GM18498 (cell line): ENCODE data around the gene PLXDC2.
"Not testable (repeated sequence)": the region's sequence is repeated elsewhere in the genome, so short reads cannot be mapped to it uniquely, and the experiment has no call there.

Source experiments
- ATAC-seq: cut with Tn5 transposase; IDR thresholded peaks from one replicate; pipeline ENCODE4 v1.9.1; 2021; ENCODE audit warnings: mild to moderate bottlenecking, moderate library complexity; ENCODE audit not compliant: unreplicated experiment

PLXDC2 gene

DNA sequence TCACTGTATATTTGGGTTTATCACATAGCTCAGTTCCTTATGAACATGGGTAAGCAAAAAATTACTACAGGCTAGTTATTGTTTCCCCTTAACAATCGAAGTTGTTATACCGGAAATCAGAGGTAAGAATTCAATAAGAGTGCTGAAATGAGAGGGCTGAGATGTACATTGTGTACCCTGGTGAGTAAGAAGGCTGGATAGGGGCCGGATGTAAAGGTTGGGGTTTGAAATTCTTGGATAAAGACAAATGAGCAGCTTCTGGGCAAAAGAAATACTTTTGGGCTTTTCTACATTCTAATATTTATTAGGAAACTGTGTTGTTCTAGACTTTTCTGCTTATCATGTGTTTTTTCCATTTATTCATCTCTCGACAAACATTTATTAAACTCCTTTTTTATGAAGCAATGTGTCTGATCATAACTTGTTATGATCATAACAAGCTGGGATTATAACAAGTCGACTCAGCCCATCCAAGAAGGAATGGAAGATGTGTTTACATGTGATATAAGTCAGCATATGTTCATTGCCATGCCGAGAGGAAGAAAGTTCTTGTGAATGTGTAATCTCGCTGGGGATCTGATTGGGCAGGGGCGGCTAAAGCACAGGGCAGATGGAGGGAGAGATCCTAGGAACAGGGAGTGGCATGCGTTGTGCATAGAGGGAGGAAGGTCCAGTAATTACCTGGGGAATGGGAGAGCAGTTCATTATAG lies 155.3 kb downstream of the PLXDC2 start:
- no peak for ATAC-seq

DNA sequence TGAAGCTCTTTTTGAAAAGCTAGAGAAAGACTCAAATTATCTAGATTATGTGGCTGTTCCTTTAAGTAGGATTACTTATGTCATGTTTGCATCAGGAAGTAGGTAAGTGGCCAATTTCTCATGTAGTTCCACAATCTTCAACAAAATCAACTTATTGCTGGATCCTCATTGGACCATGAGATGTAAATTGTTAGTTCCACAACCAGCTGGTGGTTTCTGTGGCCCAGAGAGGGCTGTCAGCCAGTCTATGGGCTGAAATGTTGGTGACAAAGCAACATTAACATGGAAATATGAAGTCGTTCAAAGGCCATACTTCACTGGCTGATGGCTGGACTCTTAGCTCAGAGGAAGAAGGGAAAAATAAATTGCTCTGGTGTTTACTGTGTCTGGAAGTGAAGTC lies 157.9 kb downstream of the PLXDC2 start:
- no peak for ATAC-seq

DNA sequence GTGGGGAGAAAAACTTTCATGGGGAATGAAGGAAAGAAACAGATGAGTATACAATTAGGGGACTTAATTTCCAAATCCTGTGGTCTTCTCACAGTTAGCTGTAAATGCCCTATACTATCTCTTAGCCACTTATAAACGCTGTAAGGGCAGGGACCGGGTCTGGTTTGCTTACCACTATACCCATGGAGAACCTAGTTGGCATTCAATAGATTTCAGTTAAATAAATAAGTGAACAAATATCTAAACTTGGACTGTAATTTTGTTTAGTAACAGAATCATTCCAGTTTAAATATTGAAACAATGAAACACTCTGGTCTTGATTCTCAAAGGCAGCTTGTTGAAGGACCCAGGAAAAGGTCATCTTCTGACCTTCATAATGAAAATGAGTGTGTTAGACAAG lies 158.3 kb downstream of the PLXDC2 start:
- ATAC-seq = no peak

DNA sequence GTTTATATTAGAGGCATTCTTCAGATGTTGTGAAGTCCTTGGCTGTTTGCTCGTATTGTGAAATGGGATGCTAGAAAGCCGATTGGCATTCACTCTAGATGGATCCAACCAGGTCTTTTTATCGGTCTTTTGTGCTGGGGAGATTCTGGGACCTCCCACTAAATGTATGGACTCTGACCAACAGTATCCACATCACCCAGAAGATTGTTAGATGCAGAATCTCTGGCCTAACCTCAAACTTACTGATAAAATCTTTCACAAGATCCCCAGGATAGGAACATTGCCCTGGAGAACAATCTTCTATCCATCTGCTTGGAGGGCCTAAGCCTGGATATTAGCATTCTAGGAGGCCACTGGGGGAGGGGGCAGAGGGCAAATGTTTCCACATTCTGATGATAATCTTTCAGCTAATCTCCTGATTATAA lies 160.9 kb downstream of the PLXDC2 start:
- no peak for ATAC-seq

DNA sequence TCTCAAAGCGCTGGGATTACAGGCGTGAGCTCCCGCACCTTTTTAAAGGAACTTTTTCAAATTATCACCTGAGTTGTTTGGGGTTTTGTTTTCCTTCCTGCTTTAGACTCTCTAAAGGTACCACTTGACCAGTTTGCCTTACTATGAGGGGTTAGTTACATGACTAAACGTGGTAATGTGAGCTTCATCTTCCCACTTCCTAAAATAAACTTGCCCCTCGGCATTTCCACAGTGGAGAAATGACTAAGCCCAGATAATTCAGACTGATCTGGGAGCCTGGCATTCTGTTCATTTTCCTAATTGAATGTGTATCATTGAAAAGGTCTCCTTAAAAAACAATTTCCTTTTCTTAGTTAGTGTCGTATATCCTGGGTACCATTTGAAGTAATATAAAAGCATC lies 163.4 kb downstream of the PLXDC2 start:
- ATAC-seq = no peak

DNA sequence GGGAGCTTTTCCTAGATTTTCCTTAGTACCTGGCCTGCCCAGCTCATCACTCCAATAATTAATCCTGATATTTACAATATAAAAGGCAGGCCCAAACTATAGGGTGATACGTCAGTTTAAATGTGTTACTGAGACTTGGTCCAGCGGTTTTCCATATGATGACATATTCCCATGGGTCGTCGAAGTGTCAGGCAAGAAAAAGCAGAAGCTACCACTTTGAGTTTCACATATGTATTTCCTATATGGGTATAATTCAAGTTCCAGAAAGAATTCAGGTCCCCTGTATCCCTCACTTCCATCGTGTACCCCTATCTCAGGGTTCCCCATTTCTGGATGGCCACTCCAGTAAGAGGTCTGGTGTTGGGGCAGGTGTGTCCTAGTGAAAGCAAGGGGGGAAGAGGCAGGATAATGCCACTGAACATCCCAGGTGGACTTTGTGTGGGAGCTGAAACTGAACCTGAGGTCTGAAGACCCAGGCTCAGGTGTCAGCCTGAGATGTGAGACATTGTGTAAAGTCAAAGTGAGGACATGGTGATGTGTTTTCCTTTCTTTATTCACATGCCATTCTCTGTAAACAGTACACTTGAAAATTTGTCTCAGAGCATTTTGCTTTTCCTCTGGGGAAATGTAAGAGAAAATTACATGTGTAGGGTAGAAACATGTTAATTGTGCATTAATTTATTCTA lies 167.8 kb downstream of the PLXDC2 start:
- ATAC-seq = no peak

DNA sequence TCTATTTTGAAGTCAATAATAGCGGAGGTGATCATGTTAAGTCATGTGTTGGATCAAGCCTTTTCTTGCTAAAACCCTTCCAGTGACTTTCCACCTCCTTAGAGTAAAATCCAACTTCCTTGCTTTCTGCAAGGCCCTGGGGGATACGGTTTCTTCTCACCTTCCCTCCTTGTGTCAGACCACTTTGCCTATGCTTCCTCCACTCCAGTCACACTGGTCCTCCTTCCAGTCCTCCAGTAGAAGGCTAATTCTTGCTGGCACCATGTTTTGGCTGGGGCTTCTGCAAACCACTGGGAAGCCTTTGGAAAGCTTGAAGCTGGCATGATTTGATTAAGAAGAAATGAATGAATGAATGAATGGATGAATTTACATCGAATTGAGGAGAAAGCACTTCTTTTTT lies 169.5 kb downstream of the PLXDC2 start:
- ATAC-seq = no peak

DNA sequence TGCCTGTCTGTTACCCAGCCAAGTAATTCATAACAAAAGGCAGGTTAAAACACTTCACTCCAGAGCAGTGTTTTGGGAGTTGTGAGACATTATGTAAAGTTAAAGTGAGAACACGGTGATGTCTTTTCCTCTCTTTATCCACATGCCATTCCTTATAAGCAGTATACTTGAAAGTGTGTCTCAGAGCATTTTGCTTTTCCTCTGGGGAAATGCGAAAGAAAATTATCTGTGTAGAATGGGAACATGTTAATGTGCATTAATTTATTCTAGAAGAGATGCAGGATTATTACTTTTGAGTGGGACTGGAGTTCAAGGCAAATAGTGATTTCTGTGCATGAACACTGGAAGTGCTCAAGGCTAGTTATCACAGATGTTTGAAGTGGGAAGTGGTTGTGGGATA lies 170.4 kb downstream of the PLXDC2 start:
- ATAC-seq = no peak

DNA sequence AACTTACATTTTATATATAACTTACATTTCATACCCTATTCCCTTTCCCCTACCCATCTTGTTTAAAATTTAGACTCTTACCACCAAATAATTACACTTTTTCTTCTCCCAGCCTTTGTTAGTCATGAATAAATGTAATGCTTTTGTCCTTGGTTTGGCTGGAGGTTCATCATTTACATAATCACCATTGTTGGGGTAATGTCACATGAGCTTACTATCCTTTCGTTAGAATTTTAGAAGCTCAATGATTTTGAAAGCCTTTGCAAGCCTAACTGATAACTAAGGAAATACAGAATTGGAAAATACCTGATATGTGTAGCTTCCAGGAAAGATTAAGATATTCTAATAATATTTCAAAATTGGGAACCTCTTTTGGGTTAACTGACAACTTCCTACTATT lies 171.7 kb downstream of the PLXDC2 start:
- no peak for ATAC-seq

DNA sequence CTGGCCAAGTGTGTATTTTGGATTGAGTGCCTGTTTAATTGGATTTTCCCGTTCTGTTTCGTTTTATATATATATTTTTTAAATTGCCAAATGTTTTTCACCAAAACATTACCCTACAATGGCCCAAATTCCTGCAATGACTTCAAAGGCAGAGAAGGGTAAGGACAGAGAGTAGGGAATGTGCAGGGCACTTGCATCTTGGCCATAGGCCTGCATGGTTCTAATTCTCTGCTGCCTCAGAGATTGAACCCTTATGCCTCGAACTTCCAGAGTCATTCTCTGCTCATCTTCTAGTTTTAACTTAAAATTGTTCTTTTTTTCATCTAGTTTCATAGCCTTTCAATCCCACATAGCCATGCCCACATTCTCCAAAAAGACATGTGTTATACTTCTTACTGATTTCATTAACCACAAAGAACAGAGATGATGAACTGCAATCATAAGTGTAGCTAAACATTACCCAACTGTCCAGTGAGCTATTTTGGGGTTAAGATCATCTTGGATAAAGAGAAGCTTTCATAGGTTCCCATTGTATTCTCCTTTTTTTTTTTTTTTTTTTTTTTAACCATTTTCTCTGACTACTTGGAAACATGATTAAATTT lies 177.6 kb downstream of the PLXDC2 start:
- ATAC-seq = peak; percentile 66

DNA sequence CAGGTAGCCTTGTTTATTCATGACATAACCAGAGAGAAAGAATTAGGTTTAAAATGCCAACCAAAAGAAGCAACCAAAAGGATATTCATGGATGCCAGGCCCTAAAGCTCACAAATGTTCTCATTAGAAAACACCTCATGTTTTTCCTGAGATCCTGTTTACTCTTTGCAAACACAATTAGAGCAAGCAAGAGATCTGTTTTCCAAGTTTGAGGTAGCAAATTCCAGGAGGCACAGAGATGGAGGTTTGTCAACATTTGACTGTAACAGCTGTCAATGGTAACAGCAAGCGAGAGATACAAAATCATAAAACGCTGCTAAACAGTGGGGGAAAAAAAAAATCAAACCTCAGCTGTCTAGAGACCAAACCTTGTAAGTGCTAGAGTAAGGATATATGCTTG lies 182.2 kb downstream of the PLXDC2 start:
- no peak for ATAC-seq

DNA sequence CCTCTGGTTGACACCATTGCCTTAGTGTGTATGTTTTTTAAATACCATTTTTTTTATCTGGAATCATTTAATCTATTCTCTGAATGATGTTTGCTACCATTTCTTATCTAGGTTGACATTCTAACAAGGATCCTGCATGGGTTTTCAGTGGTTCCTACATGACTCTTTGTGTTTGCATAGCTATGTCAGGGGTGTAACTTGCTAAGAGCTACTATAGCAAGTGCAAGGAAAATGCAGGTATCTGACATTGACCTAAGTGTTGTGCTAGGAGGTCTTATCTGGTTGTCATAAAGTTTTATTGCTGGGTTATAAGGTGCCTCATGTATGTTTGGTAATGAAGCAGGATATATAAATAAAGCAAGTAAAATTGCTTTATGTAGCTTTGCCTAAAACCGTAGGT lies 183.2 kb downstream of the PLXDC2 start:
- no peak for ATAC-seq

DNA sequence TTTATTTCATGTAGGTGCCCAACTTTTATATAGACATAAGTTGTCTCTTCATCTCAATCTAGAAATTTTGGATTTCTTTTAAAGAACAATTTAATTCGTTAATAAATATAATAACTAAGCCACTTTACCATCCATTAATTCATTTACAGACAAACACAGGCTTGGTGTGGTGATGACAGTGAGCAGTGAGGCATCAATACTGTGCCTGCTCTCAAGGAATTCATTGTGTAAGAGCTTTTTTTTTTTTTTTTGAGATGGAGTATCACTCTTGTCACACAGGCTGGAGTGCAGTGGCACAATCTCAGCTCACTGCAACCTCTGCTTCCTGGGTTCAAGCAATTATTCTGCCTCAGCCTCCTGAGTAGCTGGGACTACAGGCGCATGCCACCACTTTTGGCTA lies 185.8 kb downstream of the PLXDC2 start:
- not testable (repeated sequence) for ATAC-seq

DNA sequence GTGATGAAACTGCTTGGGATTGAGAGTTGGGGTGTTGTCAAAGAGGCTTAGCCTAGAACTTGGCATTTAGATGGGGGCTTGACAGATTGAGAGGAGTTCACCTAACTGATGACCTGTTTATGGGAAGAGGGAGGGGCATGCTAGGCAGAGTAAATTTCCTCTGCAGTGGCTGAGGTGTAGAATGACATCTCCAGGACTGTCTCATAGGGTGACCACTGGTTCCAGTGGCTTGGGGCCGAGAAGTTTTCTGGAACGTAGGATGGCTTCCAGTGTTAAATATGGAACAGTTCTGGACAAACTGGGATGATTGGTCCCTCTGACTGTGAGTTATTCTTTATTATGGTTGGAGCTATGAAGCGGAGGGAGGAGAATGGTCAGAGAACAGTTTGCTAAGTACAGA lies 186.4 kb downstream of the PLXDC2 start:
- no peak for ATAC-seq

DNA sequence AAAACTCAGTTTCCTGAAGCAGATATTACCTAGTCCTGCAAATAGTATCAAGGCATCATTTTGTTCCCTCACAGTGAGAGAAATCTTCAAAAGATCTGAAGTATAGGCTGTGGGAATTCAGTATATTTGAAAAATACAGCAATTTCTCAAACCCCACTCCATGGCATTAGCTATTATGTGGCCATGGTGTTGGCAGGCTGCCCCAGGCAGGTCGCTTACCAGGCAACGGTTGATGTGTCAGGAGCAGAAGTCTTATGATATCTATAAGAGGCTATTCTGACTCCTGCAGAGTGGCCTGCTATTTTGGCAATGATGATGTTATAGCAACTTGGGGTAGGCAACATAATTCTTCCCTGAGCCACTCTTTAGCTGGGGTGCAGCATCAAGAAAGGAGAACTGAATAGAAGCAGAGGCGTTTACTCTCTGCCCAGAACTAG lies 187.9 kb downstream of the PLXDC2 start:
- ATAC-seq = peak; percentile 58

DNA sequence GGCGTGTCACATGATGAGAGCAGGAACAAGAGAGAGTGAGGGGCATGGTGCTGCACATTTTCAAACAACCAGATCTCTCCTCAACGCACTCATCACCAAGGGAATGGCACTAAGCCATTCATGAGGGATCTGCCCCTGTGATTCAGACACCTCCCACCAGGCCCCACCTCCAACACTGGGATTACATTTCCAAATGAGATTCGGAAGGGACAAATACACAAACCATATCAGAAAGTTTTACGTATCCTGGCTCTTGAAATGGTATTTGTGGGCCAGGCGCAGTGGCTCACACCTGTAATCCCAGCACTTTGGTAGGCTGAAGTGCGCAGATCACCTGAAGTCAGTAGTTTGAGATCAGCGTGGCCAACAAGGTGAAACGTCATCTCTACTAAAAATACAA lies 189.4 kb downstream of the PLXDC2 start:
- ATAC-seq = no peak

DNA sequence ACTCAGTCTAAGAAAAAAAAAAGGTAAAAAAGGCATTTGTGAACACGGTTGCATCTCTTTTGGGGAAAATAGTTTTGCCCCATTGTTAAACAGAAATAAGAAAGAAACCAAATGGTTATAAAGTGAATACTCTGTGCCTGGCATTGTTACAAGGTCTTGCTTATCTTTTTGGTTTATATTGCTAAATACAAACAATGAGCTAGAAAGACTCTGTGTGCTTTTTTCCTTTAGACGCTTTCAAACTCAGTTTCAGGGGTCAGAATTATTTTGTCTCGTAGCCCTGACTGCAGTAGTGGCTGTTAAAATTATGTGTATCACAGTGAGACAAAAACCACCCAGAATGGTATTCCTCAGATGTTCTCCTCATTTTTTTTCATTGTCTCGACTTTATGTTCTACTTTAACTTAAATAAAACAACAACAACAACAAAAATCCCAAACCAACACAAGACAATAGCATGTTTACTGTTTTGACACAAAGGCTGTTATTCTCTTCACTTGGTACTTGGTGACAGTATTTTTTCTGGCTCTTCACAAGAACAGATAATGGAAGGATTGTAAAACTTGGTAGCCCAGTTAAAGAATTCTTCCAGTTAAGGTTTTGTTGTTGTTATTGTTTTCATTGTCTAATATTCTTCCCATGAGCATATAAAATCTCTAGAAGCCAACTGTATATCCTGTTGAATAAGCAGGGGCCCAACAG lies 190.1 kb downstream of the PLXDC2 start:
- ATAC-seq = no peak

DNA sequence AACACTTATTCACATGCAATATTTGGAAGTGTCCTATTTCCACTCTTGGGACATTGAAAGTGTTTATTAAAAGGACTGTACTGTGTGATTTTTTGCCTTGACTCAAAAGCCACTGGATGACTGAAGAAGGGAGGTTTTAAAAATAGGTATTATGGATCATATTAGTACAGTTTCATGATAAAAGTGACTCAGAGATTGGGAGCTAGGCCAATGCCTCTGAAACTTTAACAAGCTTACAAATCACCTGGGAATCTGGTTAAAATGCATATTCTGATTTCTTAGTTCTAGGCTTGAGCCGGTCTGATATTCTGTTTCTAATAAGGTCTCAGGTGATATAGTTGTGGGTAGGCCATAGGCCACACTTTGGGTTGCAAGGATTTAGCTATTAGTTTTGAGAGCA lies 191.2 kb downstream of the PLXDC2 start:
- no peak for ATAC-seq

DNA sequence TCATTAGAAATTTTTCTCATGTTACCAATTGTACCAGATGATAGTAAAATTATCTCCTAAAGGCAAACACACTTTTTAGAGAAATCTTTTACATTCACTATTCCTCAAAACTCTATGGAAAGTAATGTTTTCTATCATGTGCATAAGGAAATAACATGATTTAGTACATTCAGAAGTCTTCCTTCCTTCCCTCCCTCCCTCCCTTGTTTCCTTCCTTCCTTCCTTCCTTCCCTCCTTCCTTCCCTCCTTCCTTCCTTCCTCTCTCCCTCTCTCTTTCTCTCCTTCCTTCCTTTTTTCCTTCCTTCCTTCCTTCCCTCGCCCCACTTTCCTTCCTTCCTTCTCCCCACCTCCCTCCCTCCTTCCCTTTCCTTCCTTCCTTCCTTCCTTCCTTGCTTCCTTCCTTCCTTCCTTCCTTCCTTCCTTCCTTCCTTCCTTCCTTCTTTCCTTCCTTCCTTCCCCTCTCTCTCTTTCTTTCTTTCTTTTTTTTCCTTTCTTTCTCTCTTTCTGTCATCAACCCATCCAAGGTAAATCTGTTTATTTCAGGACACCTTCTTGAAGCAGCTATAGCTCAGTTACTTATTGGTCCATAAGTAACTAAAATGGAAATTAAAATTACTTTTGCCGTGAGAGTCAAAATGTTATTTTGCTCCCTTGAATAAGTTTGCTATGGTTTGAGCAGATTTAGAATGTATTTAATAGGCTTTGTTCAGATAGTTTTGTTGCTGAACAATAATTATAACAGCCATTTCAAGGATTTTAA lies 197.9 kb downstream of the PLXDC2 start:
- ATAC-seq = no peak

DNA sequence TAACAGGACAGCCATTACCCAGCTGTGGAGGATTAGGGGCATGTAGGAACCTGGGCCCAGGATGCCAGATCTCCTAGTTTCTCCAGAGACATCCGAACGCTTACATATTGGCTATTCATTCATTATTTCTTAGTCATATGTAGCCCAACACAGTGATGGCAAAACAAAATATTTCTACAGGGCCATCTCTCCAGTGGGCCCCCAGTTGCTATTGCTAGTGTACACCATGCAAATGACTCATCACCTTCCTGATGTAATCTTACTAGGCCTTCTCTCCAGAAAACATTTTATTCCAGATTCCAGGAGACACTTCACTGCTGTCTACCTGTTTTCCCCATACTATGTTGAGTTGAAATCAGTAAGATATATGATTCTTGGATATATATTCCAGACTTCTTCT lies 201.7 kb downstream of the PLXDC2 start:
- no peak for ATAC-seq

DNA sequence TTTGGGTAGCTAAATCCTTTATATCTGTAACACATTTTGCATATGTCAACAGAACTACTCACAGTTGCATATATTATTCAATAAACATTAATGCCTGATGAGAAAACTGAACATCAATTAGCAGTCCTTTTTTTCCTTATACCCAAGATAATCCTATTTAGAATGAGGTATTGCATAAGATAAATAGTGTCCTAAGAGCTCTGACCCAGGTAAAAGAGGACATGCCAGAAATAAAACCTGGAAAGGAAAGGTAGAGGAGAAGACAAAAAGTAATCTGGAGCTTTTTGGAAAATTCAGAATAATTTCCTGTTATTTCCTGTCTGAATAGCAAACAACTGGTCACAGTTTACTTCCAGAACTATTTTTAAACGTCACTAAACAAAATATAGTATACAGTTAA lies 204.4 kb downstream of the PLXDC2 start:
- ATAC-seq = no peak
